ENCODE results near the gene AHNAK2. TPM values are rescaled to one million over a fixed set of nuclear protein-coding genes. Genes with fewer than 3 reads are reported as not detected.
"Not testable (repeated sequence)": the region's sequence is repeated elsewhere in the genome, so short reads cannot be mapped to it uniquely, and the experiment has no call there.

AHNAK2 gene
- polyA plus RNA-seq, 1 donor: 3.3 TPM

- Histone ChIP-seq H3K4me3 (ENCODE audit: low read length) (no peak overlapping the region), H3K4me1 (ENCODE audit: control insufficient read depth, insufficient read depth, low read length) (no peaks in the 10 kb centered on the region), H3K36me3 (ENCODE audit: control insufficient read depth, insufficient read depth, low read length) (peaks cover 23% of the 10 kb centered on the region), H3K9me3 (ENCODE audit: control insufficient read depth, low read depth, low read length) (no peaks in the 10 kb centered on the region), H3K27ac (ENCODE audit: low read length) (no peak overlapping the region), H3K27me3 (ENCODE audit: control insufficient read depth, insufficient read depth, low read length) (no peaks in the 10 kb centered on the region)
- no peak for DNase-seq
- no CpG with 5 or more reads among the region's 31 CpGs for WGBS (ENCODE audit: insufficient coverage, low lambda C conversion rate)
Measured at GRCh38 chr14:104892531-104893434, 85.4 kb downstream of the AHNAK2 start.

GRCh38 chr14:104891664-104892530, 86.3 kb downstream of the AHNAK2 start:
- DNase-seq: no peak
- Histone ChIP-seq H3K27me3 (ENCODE audit: control insufficient read depth, insufficient read depth, low read length) (no peaks in the 10 kb centered on the region), H3K9me3 (ENCODE audit: control insufficient read depth, low read depth, low read length) (no peaks in the 10 kb centered on the region), H3K36me3 (ENCODE audit: control insufficient read depth, insufficient read depth, low read length) (peaks cover 32% of the 10 kb centered on the region), H3K27ac (ENCODE audit: low read length) (no peak overlapping the region), H3K4me1 (ENCODE audit: control insufficient read depth, insufficient read depth, low read length) (no peaks in the 10 kb centered on the region), H3K4me3 (ENCODE audit: low read length) (no peak overlapping the region)
- no CpG with 5 or more reads among the region's 13 CpGs for WGBS (ENCODE audit: insufficient coverage, low lambda C conversion rate)

GRCh38 chr14:104891121-104891551, 87.0 kb downstream of the AHNAK2 start:
- DNase-seq: no peak
- no CpG with 5 or more reads among the region's 4 CpGs for WGBS (ENCODE audit: insufficient coverage, low lambda C conversion rate)
- no peaks in the 10 kb centered on the region for H3K9me3 ChIP-seq (ENCODE audit: control insufficient read depth, low read depth, low read length)
- no peak overlapping the region for H3K4me3 ChIP-seq (ENCODE audit: low read length)
- no peak overlapping the region for H3K27ac ChIP-seq (ENCODE audit: low read length)
- H3K4me1 ChIP-seq (ENCODE audit: control insufficient read depth, insufficient read depth, low read length): no peaks in the 10 kb centered on the region
- peaks cover 36% of the 10 kb centered on the region for H3K36me3 ChIP-seq (ENCODE audit: control insufficient read depth, insufficient read depth, low read length)
- H3K27me3 ChIP-seq (ENCODE audit: control insufficient read depth, insufficient read depth, low read length): no peaks in the 10 kb centered on the region

GRCh38 chr14:104890292-104890691, 87.9 kb downstream of the AHNAK2 start:
- H3K4me3 ChIP-seq (ENCODE audit: low read length); H3K27me3 ChIP-seq (ENCODE audit: control insufficient read depth, insufficient read depth, low read length); H3K4me1 ChIP-seq (ENCODE audit: control insufficient read depth, insufficient read depth, low read length); DNase-seq; H3K27ac ChIP-seq (ENCODE audit: low read length); H3K9me3 ChIP-seq (ENCODE audit: control insufficient read depth, low read depth, low read length): not testable (repeated sequence)
- peaks cover 40% of the 10 kb centered on the region for H3K36me3 ChIP-seq (ENCODE audit: control insufficient read depth, insufficient read depth, low read length)

- H3K36me3 ChIP-seq (ENCODE audit: control insufficient read depth, insufficient read depth, low read length): peaks cover 39% of the 10 kb centered on the region
- no peak overlapping the region for H3K4me3 ChIP-seq (ENCODE audit: low read length)
- DNase-seq: no peak
- H3K27ac ChIP-seq (ENCODE audit: low read length): no peak overlapping the region
- H3K4me1 ChIP-seq (ENCODE audit: control insufficient read depth, insufficient read depth, low read length): no peaks in the 10 kb centered on the region
- no peaks in the 10 kb centered on the region for H3K9me3 ChIP-seq (ENCODE audit: control insufficient read depth, low read depth, low read length)
- no CpG with 5 or more reads among the region's 23 CpGs for WGBS (ENCODE audit: insufficient coverage, low lambda C conversion rate)
- H3K27me3 ChIP-seq (ENCODE audit: control insufficient read depth, insufficient read depth, low read length): no peaks in the 10 kb centered on the region
Measured at GRCh38 chr14:104889375-104889757, 88.8 kb downstream of the AHNAK2 start.

GRCh38 chr14:104888489-104889374, 89.4 kb downstream of the AHNAK2 start:
- H3K4me3 ChIP-seq (ENCODE audit: low read length): no peak overlapping the region
- no peaks in the 10 kb centered on the region for H3K27me3 ChIP-seq (ENCODE audit: control insufficient read depth, insufficient read depth, low read length)
- peaks cover 35% of the 10 kb centered on the region for H3K36me3 ChIP-seq (ENCODE audit: control insufficient read depth, insufficient read depth, low read length)
- WGBS (ENCODE audit: insufficient coverage, low lambda C conversion rate): no CpG with 5 or more reads among the region's 26 CpGs
- no peaks in the 10 kb centered on the region for H3K9me3 ChIP-seq (ENCODE audit: control insufficient read depth, low read depth, low read length)
- no peak overlapping the region for H3K27ac ChIP-seq (ENCODE audit: low read length)
- DNase-seq: no peak
- H3K4me1 ChIP-seq (ENCODE audit: control insufficient read depth, insufficient read depth, low read length): no peaks in the 10 kb centered on the region

GRCh38 chr14:104887623-104888488, 90.3 kb downstream of the AHNAK2 start:
- DNase-seq: no peak
- H3K9me3 ChIP-seq (ENCODE audit: control insufficient read depth, low read depth, low read length): no peaks in the 10 kb centered on the region
- no peaks in the 10 kb centered on the region for H3K27me3 ChIP-seq (ENCODE audit: control insufficient read depth, insufficient read depth, low read length)
- no peak overlapping the region for H3K27ac ChIP-seq (ENCODE audit: low read length)
- WGBS (ENCODE audit: insufficient coverage, low lambda C conversion rate): no CpG with 5 or more reads among the region's 33 CpGs
- peaks cover 36% of the 10 kb centered on the region for H3K36me3 ChIP-seq (ENCODE audit: control insufficient read depth, insufficient read depth, low read length)
- no peak overlapping the region for H3K4me3 ChIP-seq (ENCODE audit: low read length)
- no peaks in the 10 kb centered on the region for H3K4me1 ChIP-seq (ENCODE audit: control insufficient read depth, insufficient read depth, low read length)

Other genes with a start within 250 kb of the AHNAK2 start
- gene SIVA1, start 225.2 kb downstream of the AHNAK2 start, polyA plus RNA-seq: 86.4 TPM
- gene AKT1, start 182.6 kb downstream of the AHNAK2 start, polyA plus RNA-seq: 97.5 TPM
- 6.0 TPM for gene ZBTB42, start 177.3 kb downstream of the AHNAK2 start, polyA plus RNA-seq
- gene CEP170B, start 113.1 kb downstream of the AHNAK2 start, polyA plus RNA-seq: 30.3 TPM
- gene PLD4, start 53.5 kb downstream of the AHNAK2 start, polyA plus RNA-seq: 11.1 TPM
- 7.0 TPM for gene CLBA1, start 7.4 kb upstream of the AHNAK2 start, polyA plus RNA-seq
- gene CDCA4, start 42.7 kb upstream of the AHNAK2 start, polyA plus RNA-seq: 12.4 TPM
- gene GPR132, start 87.1 kb upstream of the AHNAK2 start, polyA plus RNA-seq: 1.5 TPM
- 11.0 TPM for gene JAG2, start 190.4 kb upstream of the AHNAK2 start, polyA plus RNA-seq
- gene NUDT14, start 202.9 kb upstream of the AHNAK2 start, polyA plus RNA-seq: 64.4 TPM